DOHH2 (cell line): ENCODE measurements around the gene PAQR6.

ENCODE experiments used
- H3F3A ChIP-seq: fragments of 200-600 bp; sonication (generic), shearing (Covaris generic); 2 replicates; pipeline ENCODE4 v1.6.0; 2016; ENCODE audit warnings: antibody characterized with exemption, mild to moderate bottlenecking; ENCODE audit not compliant: control insufficient read depth, insufficient read depth
- H3K27ac ChIP-seq: fragments of 200-600 bp; sonication (generic); 2 replicates; pipeline ENCODE4 v1.5.1; 2014; ENCODE audit warnings: low read depth, mild to moderate bottlenecking, low read length, moderate library complexity
- H3K27me3 ChIP-seq: fragments of 200-600 bp; sonication (generic); 2 replicates; pipeline ENCODE4 v1.6.1; 2014; ENCODE audit warnings: mild to moderate bottlenecking, low read length, mixed read lengths; ENCODE audit not compliant: control insufficient read depth
- H3K36me3 ChIP-seq: fragments of 200-600 bp; sonication (generic); 2 replicates; pipeline ENCODE4 v1.6.1; 2014; ENCODE audit warnings: mild to moderate bottlenecking, low read length, moderate library complexity, mixed read lengths; ENCODE audit not compliant: control insufficient read depth
- H3K4me1 ChIP-seq: fragments of 200-600 bp; sonication (generic); 2 replicates; pipeline ENCODE4 v1.6.1; 2014; ENCODE audit warnings: mild to moderate bottlenecking, low read length, mixed read lengths; ENCODE audit not compliant: control insufficient read depth
- H3K4me2 ChIP-seq: fragments of 200-600 bp; sonication (generic); 2 replicates; pipeline ENCODE4 v1.6.0; 2014; ENCODE audit warnings: mild to moderate bottlenecking, low read length, moderate library complexity
- H3K4me3 ChIP-seq: fragments of 200-600 bp; sonication (generic); 2 replicates; pipeline ENCODE4 v1.5.1; 2014; ENCODE audit warnings: mild to moderate bottlenecking, low read length, mixed read lengths
- H3K79me2 ChIP-seq: fragments of 200-600 bp; sonication (generic); 2 replicates; pipeline ENCODE4 v1.6.1; 2014; ENCODE audit warnings: mild to moderate bottlenecking, low read length, mixed read lengths; ENCODE audit not compliant: control insufficient read depth
- H3K9me2 ChIP-seq: fragments of 200-600 bp; sonication (generic); replicated peaks from 2 replicates; pipeline ENCODE4 v1.6.1; 2014; ENCODE audit warnings: mild to moderate bottlenecking, low read length, mixed read lengths; ENCODE audit not compliant: control insufficient read depth
- H3K9me3 ChIP-seq: fragments of 200-600 bp; sonication (generic); 2 replicates; pipeline ENCODE4 v1.6.1; 2014; ENCODE audit warnings: antibody characterized with exemption, low read length, mixed read lengths; ENCODE audit not compliant: control insufficient read depth, insufficient read depth
- H4K20me1 ChIP-seq: fragments of 200-600 bp; sonication (generic); 2 replicates; pipeline ENCODE4 v1.6.0; 2014; ENCODE audit warnings: low read depth, mild to moderate bottlenecking, antibody characterized with exemption, low read length, moderate library complexity; ENCODE audit not compliant: control insufficient read depth, insufficient read depth
- CTCF ChIP-seq: fragments of 200-600 bp; sonication (generic); IDR thresholded peaks from one replicate; pipeline ENCODE4 v1.5.1; 2014; ENCODE audit warnings: antibody characterized with exemption, mild to moderate bottlenecking, low read depth, low read length; ENCODE audit not compliant: poor library complexity, severe bottlenecking
- EZH2phosphoT487 ChIP-seq: fragments of 200-600 bp; sonication (generic); IDR thresholded peaks from 2 replicates; pipeline ENCODE4 v1.6.1; 2017; ENCODE audit warnings: borderline replicate concordance, mild to moderate bottlenecking, antibody characterized with exemption, low read length, moderate library complexity, mixed read lengths

The PAQR6 gene

GRCh38 chr1:156212130-156212529 lies 35.7 kb downstream of the PAQR6 start:
- Histone ChIP-seq H3K9me2 (no peaks in the 10 kb centered on the region), H3K36me3 (peaks cover 50% of the 10 kb centered on the region), H3K27me3 (no peaks in the 10 kb centered on the region), H3K4me1 (peaks cover 12% of the 10 kb centered on the region), H3K79me2 (peaks cover 29% of the 10 kb centered on the region), H3K4me3 (peak overlapping the region; percentile 96), H4K20me1 (no peaks in the 10 kb centered on the region), H3K4me2 (peak overlapping the region; percentile 77), H3F3A (peaks cover 5% of the 10 kb centered on the region; the same call in 1 of the 2 replicates), H3K27ac (peak overlapping the region; percentile 74), H3K9me3 (no peaks in the 10 kb centered on the region)
- TF ChIP-seq CTCF (no peak), EZH2phosphoT487 (no peak)

- H3K9me2 ChIP-seq: no peaks in the 10 kb centered on the region
Measured at GRCh38 chr1:156211243-156211642, 36.6 kb downstream of the PAQR6 start.

GRCh38 chr1:156204686-156205085 lies 43.2 kb downstream of the PAQR6 start:
- Histone ChIP-seq H3K27ac (no peak overlapping the region), H3K4me3 (no peak overlapping the region), H3K36me3 (peaks cover 57% of the 10 kb centered on the region), H3K79me2 (peaks cover 39% of the 10 kb centered on the region), H3K4me1 (peaks cover 4% of the 10 kb centered on the region; the same call in 1 of the 2 replicates), H3K9me2 (no peaks in the 10 kb centered on the region), H3K4me2 (no peak overlapping the region), H3K27me3 (no peaks in the 10 kb centered on the region), H3F3A (no peaks in the 10 kb centered on the region), H4K20me1 (0 out of 2 replicates have a peak, but pooled peaks cover 4% of the 10 kb centered on the region), H3K9me3 (no peaks in the 10 kb centered on the region)
- TF ChIP-seq CTCF: no peak
- no peak for TF ChIP-seq EZH2phosphoT487

More at GRCh38 chr1:156211243-156211642, 36.6 kb downstream of the PAQR6 start:
- TF ChIP-seq CTCF (no peak), EZH2phosphoT487 (no peak)
- H3K4me1 ChIP-seq: peaks cover 12% of the 10 kb centered on the region
- H3K36me3 ChIP-seq: peaks cover 53% of the 10 kb centered on the region
- peaks cover 5% of the 10 kb centered on the region; the same call in 1 of the 2 replicates for H3F3A ChIP-seq
- H3K79me2 ChIP-seq: peaks cover 29% of the 10 kb centered on the region
- no peak overlapping the region for H3K27ac ChIP-seq
- H4K20me1 ChIP-seq: no peaks in the 10 kb centered on the region
- H3K9me3 ChIP-seq: no peaks in the 10 kb centered on the region
- H3K27me3 ChIP-seq: no peaks in the 10 kb centered on the region
- no peak overlapping the region for H3K4me3 ChIP-seq
- no peak overlapping the region for H3K4me2 ChIP-seq

- Histone ChIP-seq H3K27ac (no peak overlapping the region), H3K9me2 (no peaks in the 10 kb centered on the region), H3K27me3 (no peaks in the 10 kb centered on the region), H3K79me2 (peaks cover 53% of the 10 kb centered on the region), H4K20me1 (0 out of 2 replicates have a peak, but pooled peaks cover 4% of the 10 kb centered on the region), H3K9me3 (no peaks in the 10 kb centered on the region), H3K4me1 (peaks cover 4% of the 10 kb centered on the region; the same call in 1 of the 2 replicates), H3K4me2 (no peak overlapping the region), H3K4me3 (no peak overlapping the region), H3K36me3 (peaks cover 56% of the 10 kb centered on the region), H3F3A (no peaks in the 10 kb centered on the region)
- TF ChIP-seq CTCF: no peak
Measured at GRCh38 chr1:156203331-156203730, 44.5 kb downstream of the PAQR6 start.
